ENCODE results near the gene CBARP.
A peak's percentile ranks its signal among the peaks of the same experiment; 100 is the strongest.

The CBARP gene

GRCh38 chr19:1266129-1266915 is 28.5 kb upstream of the CBARP start (continued):
- no peak for TF ChIP-seq REST (tag by site-specific recombination; IDR thresholded peaks at IDR 0.05)
- no peak for TF ChIP-seq ZNF623 (tag by site-specific recombination; IDR thresholded peaks at IDR 0.05)
- TF ChIP-seq INSM2 (tag by site-specific recombination; IDR thresholded peaks at IDR 0.05), result 0 out of 2 replicates have a peak, but pooled peaks have one; percentile 2
- TF ChIP-seq ZFP41 (tag by site-specific recombination; IDR thresholded peaks at IDR 0.05; ENCODE audit: borderline replicate concordance), result no peak
- no peak for TF ChIP-seq ZNF155 (tag by site-specific recombination; IDR thresholded peaks at IDR 0.05)
- no peak for TF ChIP-seq ZFP3 (tag by site-specific recombination; IDR thresholded peaks at IDR 0.05; ENCODE audit: low read depth)
- TF ChIP-seq ZBTB11 (tag by site-specific recombination; conservative IDR thresholded peaks at IDR 0.05; ENCODE audit: low read depth), result no peak
- TF ChIP-seq ZFP69B (tag by site-specific recombination; IDR thresholded peaks at IDR 0.05), result peak; percentile 55; the same call in 1 of the 2 replicates
- TF ChIP-seq GLIS1 (tag by site-specific recombination; IDR thresholded peaks at IDR 0.05), result peak; percentile 94
- TF ChIP-seq ZNF148 (tag by site-specific recombination; IDR thresholded peaks at IDR 0.05; ENCODE audit: borderline replicate concordance), result no peak
- no peak for TF ChIP-seq ZBTB1 (tag by site-specific recombination; IDR thresholded peaks at IDR 0.05)
- TF ChIP-seq ZNF530 (tag by site-specific recombination; IDR thresholded peaks at IDR 0.05; ENCODE audit: low read depth), result no peak
- no peak for TF ChIP-seq RBAK (tag by site-specific recombination; IDR thresholded peaks at IDR 0.05)
- peak; percentile 87 for TF ChIP-seq KLF7 (tag by site-specific recombination; IDR thresholded peaks at IDR 0.05; ENCODE audit: borderline replicate concordance)
- peak; percentile 20; the same call in 1 of the 2 replicates for TF ChIP-seq ZNF394 (tag by site-specific recombination; IDR thresholded peaks at IDR 0.05; ENCODE audit: borderline replicate concordance)
- no peak for TF ChIP-seq ZNF169 (tag by site-specific recombination; IDR thresholded peaks at IDR 0.05)
- no peak for TF ChIP-seq ZNF24 (tag by site-specific recombination; IDR thresholded peaks at IDR 0.05)
- no peak for TF ChIP-seq ELK4 (IDR thresholded peaks at IDR 0.05; ENCODE audit: borderline replicate concordance, low read depth, low read length)
- TF ChIP-seq, protein P1, sequence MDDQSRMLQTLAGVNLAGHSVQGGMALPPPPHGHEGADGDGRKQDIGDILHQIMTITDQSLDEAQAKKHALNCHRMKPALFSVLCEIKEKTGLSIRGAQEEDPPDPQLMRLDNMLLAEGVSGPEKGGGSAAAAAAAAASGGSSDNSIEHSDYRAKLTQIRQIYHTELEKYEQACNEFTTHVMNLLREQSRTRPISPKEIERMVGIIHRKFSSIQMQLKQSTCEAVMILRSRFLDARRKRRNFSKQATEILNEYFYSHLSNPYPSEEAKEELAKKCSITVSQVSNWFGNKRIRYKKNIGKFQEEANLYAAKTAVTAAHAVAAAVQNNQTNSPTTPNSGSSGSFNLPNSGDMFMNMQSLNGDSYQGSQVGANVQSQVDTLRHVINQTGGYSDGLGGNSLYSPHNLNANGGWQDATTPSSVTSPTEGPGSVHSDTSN (CRISPR knock-in tag; IDR thresholded peaks at IDR 0.05), result no peak
- TF ChIP-seq YY2 (tag by site-specific recombination; IDR thresholded peaks at IDR 0.05), result no peak
- TF ChIP-seq ZNF501 (tag by site-specific recombination; IDR thresholded peaks at IDR 0.05), result peak; percentile 28; the same call in 1 of the 2 replicates
- TF ChIP-seq, protein P2, sequence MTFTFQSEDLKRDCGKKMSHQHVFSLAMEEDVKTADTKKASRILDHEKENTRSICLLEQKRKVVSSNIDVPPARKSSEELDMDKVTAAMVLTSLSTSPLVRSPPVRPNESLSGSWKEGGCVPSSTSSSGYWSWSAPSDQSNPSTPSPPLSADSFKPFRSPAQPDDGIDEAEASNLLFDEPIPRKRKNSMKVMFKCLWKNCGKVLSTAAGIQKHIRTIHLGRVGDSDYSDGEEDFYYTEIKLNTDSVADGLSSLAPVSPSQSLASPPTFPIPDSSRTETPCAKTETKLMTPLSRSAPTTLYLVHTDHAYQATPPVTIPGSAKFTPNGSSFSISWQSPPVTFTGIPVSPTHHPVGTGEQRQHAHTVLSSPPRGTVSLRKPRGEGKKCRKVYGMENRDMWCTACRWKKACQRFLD (tag by site-specific recombination; IDR thresholded peaks at IDR 0.05), result no peak
- TF ChIP-seq KLF8 (tag by site-specific recombination; IDR thresholded peaks at IDR 0.05), result peak; percentile 94
- TF ChIP-seq ZNF132 (tag by site-specific recombination; IDR thresholded peaks at IDR 0.05; ENCODE audit: borderline replicate concordance), result no peak

Measured in HEK293 (cell line).